Measurements from ENCODE around the gene RNF169.
"Not testable (repeated sequence)": the region's sequence is repeated elsewhere in the genome, so short reads cannot be mapped to it uniquely, and the experiment has no call there.

RNF169 gene

GRCh38 chr11:74766905-74767304, 18.3 kb downstream of the RNF169 start:
- no peak overlapping the region for H3K4me3 ChIP-seq (ENCODE audit: low read depth, low read length)

- H3K4me3 ChIP-seq (ENCODE audit: low read depth, low read length), result not testable (repeated sequence)
Measured at GRCh38 chr11:74768172-74768651, 19.6 kb downstream of the RNF169 start.

- H3K4me3 ChIP-seq (ENCODE audit: low read depth, low read length), result no peak overlapping the region
Measured at GRCh38 chr11:74769055-74769707, 20.5 kb downstream of the RNF169 start.

GRCh38 chr11:74770456-74770855, 21.8 kb downstream of the RNF169 start:
- H3K4me3 ChIP-seq (ENCODE audit: low read depth, low read length), result no peak overlapping the region

GRCh38 chr11:74771139-74771538, 22.5 kb downstream of the RNF169 start:
- no peak overlapping the region for H3K4me3 ChIP-seq (ENCODE audit: low read depth, low read length)

- H3K4me3 ChIP-seq (ENCODE audit: low read depth, low read length), result no peak overlapping the region
Measured at GRCh38 chr11:74773476-74773875, 24.8 kb downstream of the RNF169 start.

- no peak overlapping the region for H3K4me3 ChIP-seq (ENCODE audit: low read depth, low read length)
Measured at GRCh38 chr11:74775762-74776161, 27.1 kb downstream of the RNF169 start.

GRCh38 chr11:74776546-74776945, 27.9 kb downstream of the RNF169 start:
- H3K4me3 ChIP-seq (ENCODE audit: low read depth, low read length), result no peak overlapping the region

- no peak overlapping the region for H3K4me3 ChIP-seq (ENCODE audit: low read depth, low read length)
Measured at GRCh38 chr11:74777038-74777437, 28.4 kb downstream of the RNF169 start.

- H3K4me3 ChIP-seq (ENCODE audit: low read depth, low read length), result no peak overlapping the region
Measured at GRCh38 chr11:74777877-74778276, 29.2 kb downstream of the RNF169 start.

- no peak overlapping the region for H3K4me3 ChIP-seq (ENCODE audit: low read depth, low read length)
Measured at GRCh38 chr11:74778581-74778980, 29.9 kb downstream of the RNF169 start.

- no peak overlapping the region for H3K4me3 ChIP-seq (ENCODE audit: low read depth, low read length)
Measured at GRCh38 chr11:74780248-74781005, 31.8 kb downstream of the RNF169 start.

- no peak overlapping the region for H3K4me3 ChIP-seq (ENCODE audit: low read depth, low read length)
Measured at GRCh38 chr11:74783241-74783871, 34.7 kb downstream of the RNF169 start.

GRCh38 chr11:74784234-74784633, 35.6 kb downstream of the RNF169 start:
- H3K4me3 ChIP-seq (ENCODE audit: low read depth, low read length), result no peak overlapping the region

GRCh38 chr11:74784726-74785125, 36.1 kb downstream of the RNF169 start:
- no peak overlapping the region for H3K4me3 ChIP-seq (ENCODE audit: low read depth, low read length)

- H3K4me3 ChIP-seq (ENCODE audit: low read depth, low read length), result no peak overlapping the region
Measured at GRCh38 chr11:74786574-74786973, 37.9 kb downstream of the RNF169 start.

GRCh38 chr11:74791333-74792100, 42.9 kb downstream of the RNF169 start:
- no peak overlapping the region for H3K4me3 ChIP-seq (ENCODE audit: low read depth, low read length)

GRCh38 chr11:74806267-74806666, 57.6 kb downstream of the RNF169 start:
- H3K4me3 ChIP-seq (ENCODE audit: low read depth, low read length), result no peak overlapping the region

- H3K4me3 ChIP-seq (ENCODE audit: low read depth, low read length), result no peak overlapping the region
Measured at GRCh38 chr11:74809801-74810200, 61.2 kb downstream of the RNF169 start.

- H3K4me3 ChIP-seq (ENCODE audit: low read depth, low read length), result no peak overlapping the region
Measured at GRCh38 chr11:74815966-74816365, 67.3 kb downstream of the RNF169 start.

GRCh38 chr11:74816664-74817063, 68.0 kb downstream of the RNF169 start:
- H3K4me3 ChIP-seq (ENCODE audit: low read depth, low read length), result no peak overlapping the region

All from iPS-11a (cell line).